CD14-positive monocyte (primary cell): ENCODE results near the gene CADM1. TPM values are rescaled to one million over a fixed set of nuclear protein-coding genes. Genes with fewer than 3 reads are reported as not detected.

Source experiments
- DNase-seq, 3 donors: peaks; one replicate each; pipeline ENCODE4 v3.0.0-alpha.2; 2011 to 2022
- H2AFZ ChIP-seq: 2 replicates; pipeline ENCODE4 v1.6.0; 2012; ENCODE audit warnings: mild to moderate bottlenecking, low read depth, low read length, inconsistent platforms; ENCODE audit not compliant: insufficient read depth, poor library complexity, severe bottlenecking
- H3K27ac ChIP-seq, 2 donors: 1 replicate in 1 of 2; 2 replicates in 1 of 2; pipeline ENCODE4 v1.5.1; 2012 to 2013; ENCODE audit warnings: low read length in 2 of 2, control low read depth in 1 of 2, inconsistent platforms in 1 of 2, low read depth in 1 of 2, mild to moderate bottlenecking in 1 of 2
- H3K27me3 ChIP-seq, 2 donors: one replicate each; pipeline versions ENCODE4 v1.6.0 to v1.6.1; 2011 to 2013; ENCODE audit warnings: low read length in 2 of 2; ENCODE audit not compliant: control insufficient read depth in 2 of 2, insufficient read depth in 2 of 2
- H3K36me3 ChIP-seq, 2 donors: replicated peaks in 1 of 2; 1 replicate in 1 of 2; 2 replicates in 1 of 2; pipeline versions ENCODE4 v1.5.1 to v1.6.1; 2012 to 2013; ENCODE audit warnings: low read length in 2 of 2, control low read depth in 1 of 2, inconsistent platforms in 1 of 2, mild to moderate bottlenecking in 1 of 2; ENCODE audit not compliant: insufficient read depth in 2 of 2, control insufficient read depth in 1 of 2
- H3K4me1 ChIP-seq, 2 donors: 1 replicate in 1 of 2; 2 replicates in 1 of 2; pipeline versions ENCODE4 v1.5.1 to v1.6.1; 2012 to 2013; ENCODE audit warnings: low read length in 2 of 2, control low read depth in 1 of 2, inconsistent platforms in 1 of 2, mild to moderate bottlenecking in 1 of 2, moderate library complexity in 1 of 2; ENCODE audit not compliant: insufficient read depth in 2 of 2, control insufficient read depth in 1 of 2
- H3K4me2 ChIP-seq: replicated peaks from 2 replicates; pipeline ENCODE3; 2012; ENCODE audit warnings: low read length, moderate library complexity, mild to moderate bottlenecking; ENCODE audit not compliant: poor library complexity, severe bottlenecking; ENCODE audit errors: extremely low read depth
- H3K4me3 ChIP-seq, 3 experiments: fragments of 200-600 bp in 1 of 3; sonication (generic) in 1 of 3; replicated peaks in 1 of 3; 1 replicate in 2 of 3; 2 replicates in 1 of 3; pipeline ENCODE4 v1.5.1; 2011 to 2013; ENCODE audit warnings: low read length in 3 of 3, mild to moderate bottlenecking in 3 of 3, control low read depth in 2 of 3, low read depth in 2 of 3, inconsistent platforms in 1 of 3, moderate library complexity in 1 of 3
- H3K79me2 ChIP-seq: 2 replicates; pipeline ENCODE4 v1.6.0; 2012; ENCODE audit warnings: mild to moderate bottlenecking, control low read depth, inconsistent platforms, low read length, moderate library complexity; ENCODE audit not compliant: insufficient read depth
- H3K9ac ChIP-seq: 2 replicates; pipeline ENCODE4 v1.6.0; 2017; ENCODE audit warnings: low read length, mild to moderate bottlenecking; ENCODE audit not compliant: insufficient read depth, poor library complexity, severe bottlenecking
- H3K9me3 ChIP-seq, 2 donors: replicated peaks in 1 of 2; 1 replicate in 1 of 2; 2 replicates in 1 of 2; pipeline versions ENCODE4 v1.5.1 to v1.6.1; 2012 to 2013; ENCODE audit warnings: low read length in 2 of 2, control low read depth in 1 of 2; ENCODE audit not compliant: control insufficient read depth in 1 of 2, insufficient read depth in 1 of 2
- H4K20me1 ChIP-seq: 2 replicates; pipeline ENCODE4 v1.6.0; 2012; ENCODE audit warnings: mild to moderate bottlenecking, low read length, control low read depth, moderate library complexity; ENCODE audit not compliant: insufficient read depth
- H3K27ac Mint-ChIP-seq, 7 donors: one replicate each; pipeline ENCODE4 v1.8.0; 2020; ENCODE audit warnings: mild to moderate bottlenecking in 7 of 7, mixed read lengths in 7 of 7, moderate library complexity in 6 of 7, inconsistent platforms in 2 of 7
- H3K27me3 Mint-ChIP-seq, 3 donors: one replicate each; pipeline ENCODE4 v1.8.0; 2021 to 2022; ENCODE audit warnings: low read depth in 3 of 3, mild to moderate bottlenecking in 3 of 3, mixed read lengths in 3 of 3, moderate library complexity in 3 of 3, inconsistent platforms in 1 of 3
- H3K36me3 Mint-ChIP-seq, 2 donors: one replicate each; pipeline ENCODE4 v1.8.0; 2020; ENCODE audit warnings: mixed read lengths in 2 of 2, inconsistent platforms in 1 of 2, mild to moderate bottlenecking in 1 of 2
- H3K4me1 Mint-ChIP-seq: one replicate; pipeline ENCODE4 v1.8.0; 2020; ENCODE audit warnings: mild to moderate bottlenecking, mixed read lengths
- H3K4me3 Mint-ChIP-seq, 2 donors: one replicate each; pipeline ENCODE4 v1.8.0; 2020; ENCODE audit warnings: mild to moderate bottlenecking in 2 of 2, mixed read lengths in 2 of 2, moderate library complexity in 1 of 2
- H3K9me3 Mint-ChIP-seq, 7 donors: one replicate each; pipeline ENCODE4 v1.8.0; 2020 to 2022; ENCODE audit warnings: mixed read lengths in 7 of 7, mild to moderate bottlenecking in 6 of 7, moderate library complexity in 6 of 7, inconsistent platforms in 2 of 7
- CTCF ChIP-seq: fragments of 200-600 bp; IDR thresholded peaks from one replicate; pipeline ENCODE4 v1.8.0; 2022; ENCODE audit warnings: antibody characterized with exemption, mild to moderate bottlenecking
- WGBS: methylation state at CpG from one replicate; pipeline ENCODE4 v1.1.5; 2013; ENCODE audit warnings: missing lambda C conversion rate; ENCODE audit not compliant: insufficient coverage; 5-methylcytosine and 5-hydroxymethylcytosine counted together
- intact Hi-C, 2 donors: fragments of 100-400 bp; cut with micrococcal nuclease; formaldehyde crosslinking; loops; one replicate each; pipeline versions ENCODE4 v1.15.0 to v1.15.1; 2023
- polyA plus RNA-seq, 3 donors: library from polyadenylated mRNA; depleted of rRNA in 1 of 3; unstranded in 2 of 3; stranded (reverse) in 1 of 3; fragments of 300-500 nt in 2 of 3; fragments of >200 nt in 1 of 3; fragmentation: Illumina TruSeq in 2 of 3; gene quantifications; 1 replicate in 2 of 3; 2 replicates in 1 of 3; pipeline ENCODE4 v1.2.3, GENCODE V29; 2012 to 2021

The CADM1 gene
- polyA plus RNA-seq, 3 donors: not detected

- 81% methylated on average over 1 of the region's 1 CpG for WGBS
- H3K4me1 ChIP-seq: no peaks in the 10 kb centered on the region
- intact Hi-C loops: loop anchor here (2.0 to 10.0 kb wide), 2 partner anchors 899 to 951 kb away; no protein-coding TSS in a partner anchor
- H3K9ac ChIP-seq: no peak overlapping the region
- TF ChIP-seq CTCF: no peak
- Mint-ChIP-seq H3K9me3 (no peaks in the 10 kb centered on the region), H3K4me1 (peaks cover 1% of the 10 kb centered on the region), H3K27ac (no peak overlapping the region), H3K27me3 (peaks cover 1 to 9% (median 7%) of the 10 kb centered on the region in 3 donors), H3K4me3 (no peak overlapping the region), H3K36me3 (no peaks in the 10 kb centered on the region)
- no peak overlapping the region for H3K4me2 ChIP-seq
- no peak overlapping the region for H3K4me3 ChIP-seq
- no peaks in the 10 kb centered on the region for H3K79me2 ChIP-seq
- H4K20me1 ChIP-seq: no peaks in the 10 kb centered on the region
- H3K36me3 ChIP-seq: no peaks in the 10 kb centered on the region
- no peak overlapping the region for H2AFZ ChIP-seq
- no peaks in the 10 kb centered on the region for H3K27me3 ChIP-seq
- H3K9me3 ChIP-seq: no peaks in the 10 kb centered on the region
- DNase-seq: no peak
- no peak overlapping the region for H3K27ac ChIP-seq
Measured at GRCh38 chr11:115325523-115325922, 178.7 kb downstream of the CADM1 start.

GRCh38 chr11:115324581-115325432, 179.4 kb downstream of the CADM1 start:
- TF ChIP-seq CTCF: peak; percentile 76
- Mint-ChIP-seq H3K9me3 (no peaks in the 10 kb centered on the region), H3K27me3 (peaks cover 1 to 9% (median 7%) of the 10 kb centered on the region in 3 donors), H3K4me3 (no peak overlapping the region), H3K36me3 (no peaks in the 10 kb centered on the region), H3K4me1 (peaks cover 1% of the 10 kb centered on the region), H3K27ac (no peak overlapping the region)
- no peaks in the 10 kb centered on the region for H3K4me1 ChIP-seq
- intact Hi-C loops: loop anchor here (2.0 to 10.0 kb wide), 2 partner anchors 900 to 952 kb away; no protein-coding TSS in a partner anchor
- H3K9ac ChIP-seq: no peak overlapping the region
- DNase-seq: peak; percentile 6 to 30 (median 9)
- H3K4me2 ChIP-seq: no peak overlapping the region
- H3K79me2 ChIP-seq: no peaks in the 10 kb centered on the region
- H3K36me3 ChIP-seq: no peaks in the 10 kb centered on the region
- no peaks in the 10 kb centered on the region for H3K27me3 ChIP-seq
- H3K27ac ChIP-seq: no peak overlapping the region
- no peaks in the 10 kb centered on the region for H4K20me1 ChIP-seq
- no peak overlapping the region for H2AFZ ChIP-seq
- WGBS: 54% methylated on average over 9 of the region's 12 CpGs
- H3K9me3 ChIP-seq: no peaks in the 10 kb centered on the region
- H3K4me3 ChIP-seq: no peak overlapping the region
